Motor neuron (in vitro differentiated cells): ENCODE data around the gene CTAGE4. TPM values are rescaled to one million over a fixed set of nuclear protein-coding genes. Genes with fewer than 3 reads are reported as not detected.
A peak's percentile ranks its signal among the peaks of the same experiment; 100 is the strongest.
"Not testable (repeated sequence)": the region's sequence is repeated elsewhere in the genome, so short reads cannot be mapped to it uniquely, and the experiment has no call there.

Experiments
- ATAC-seq, 8 experiments: fragments of 200-7000 bp; cut with Tn5 transposase; replicated peaks in 6 of 8; 2 replicates each; pipeline ENCODE4 v1.8.0; 2021; ENCODE audit warnings: mild to moderate bottlenecking in 8 of 8, moderate library complexity in 8 of 8
- H3K27ac ChIP-seq, 2 donors: fragments of 250-450 bp; sonication (Bioruptor Pico); 2 replicates each; pipeline ENCODE4 v1.9.0; 2021; ENCODE audit warnings: antibody characterized with exemption in 2 of 2, mild to moderate bottlenecking in 2 of 2, moderate library complexity in 1 of 2
- H3K4me1 ChIP-seq, 2 donors: fragments of 250-450 bp; sonication (Bioruptor Pico); replicated peaks in 1 of 2; 2 replicates each; pipeline ENCODE4 v1.6.1; 2021; ENCODE audit warnings: antibody characterized with exemption in 2 of 2, mild to moderate bottlenecking in 2 of 2, moderate library complexity in 1 of 2
- H3K4me3 ChIP-seq, 5 donors: fragments of 250-450 bp; sonication (Bioruptor Pico); 2 replicates each; pipeline ENCODE4 v1.9.0; 2021; ENCODE audit warnings: antibody characterized with exemption in 5 of 5, mild to moderate bottlenecking in 5 of 5, moderate library complexity in 4 of 5
- WGBS, 10 experiments: fragments of 450-650 bp; shearing (Covaris generic); methylation state at CpG; one replicate each; pipeline ENCODE4 v1.0.0; 2022; 5-methylcytosine and 5-hydroxymethylcytosine counted together
- in situ Hi-C, 9 experiments: fragments of 400-800 bp; cut with MboI; loops; one replicate each; pipeline ENCODE4 v1.15.0; 2021; ENCODE audit warnings: low sequenced_read_pairs in 9 of 9, low pct_unique_long_range_greater_than_20kb in 2 of 9; ENCODE audit not compliant: unreplicated experiment in 9 of 9
- total RNA-seq, 8 experiments: library from RNA; unstranded; fragments of 300-600 nt; gene quantifications; 2 replicates each; pipeline versions ENCODE4 v1.2.3 to v1.2.4, GENCODE V29; 2022

Gene CTAGE4, protein sequence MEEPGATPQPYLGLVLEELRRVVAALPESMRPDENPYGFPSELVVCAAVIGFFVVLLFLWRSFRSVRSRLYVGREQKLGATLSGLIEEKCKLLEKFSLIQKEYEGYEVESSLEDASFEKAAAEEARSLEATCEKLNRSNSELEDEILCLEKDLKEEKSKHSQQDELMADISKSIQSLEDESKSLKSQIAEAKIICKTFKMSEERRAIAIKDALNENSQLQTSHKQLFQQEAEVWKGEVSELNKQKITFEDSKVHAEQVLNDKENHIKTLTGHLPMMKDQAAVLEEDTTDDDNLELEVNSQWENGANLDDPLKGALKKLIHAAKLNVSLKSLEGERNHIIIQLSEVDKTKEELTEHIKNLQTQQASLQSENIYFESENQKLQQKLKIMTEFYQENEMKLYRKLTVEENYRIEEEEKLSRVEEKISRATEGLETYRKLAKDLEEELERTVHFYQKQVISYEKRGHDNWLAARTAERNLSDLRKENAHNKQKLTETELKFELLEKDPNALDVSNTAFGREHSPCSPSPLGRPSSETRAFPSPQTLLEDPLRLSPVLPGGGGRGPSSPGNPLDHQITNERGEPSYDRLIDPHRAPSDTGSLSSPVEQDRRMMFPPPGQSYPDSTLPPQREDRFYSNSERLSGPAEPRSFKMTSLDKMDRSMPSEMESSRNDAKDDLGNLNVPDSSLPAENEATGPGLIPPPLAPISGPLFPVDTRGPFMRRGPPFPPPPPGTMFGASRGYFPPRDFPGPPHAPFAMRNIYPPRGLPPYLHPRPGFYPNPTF
- total RNA-seq = 1 to 10 TPM in 1 of 8 experiments, under 1 TPM in 4, not detected in 3; 0.18 to 1.2 (median 0.25) TPM

DNA sequence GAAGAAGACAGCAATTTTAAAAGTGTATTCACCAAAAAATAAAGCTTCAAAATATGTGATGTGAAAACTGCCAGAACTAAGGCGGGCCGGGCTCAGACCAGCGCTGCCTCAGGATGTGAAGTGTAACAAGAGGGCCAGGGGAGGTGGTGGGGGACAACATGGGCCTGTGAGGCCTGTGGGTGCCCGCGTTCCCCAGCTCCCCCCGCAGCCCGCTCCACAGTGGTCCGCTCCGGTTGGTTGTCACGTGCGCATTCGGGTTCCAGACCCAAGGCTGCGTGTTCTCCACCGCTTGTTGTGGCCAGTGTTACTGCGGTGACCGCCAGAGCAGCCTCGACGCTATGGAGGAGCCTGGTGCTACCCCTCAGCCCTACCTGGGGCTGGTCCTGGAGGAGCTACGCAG lies at the start of gene CTAGE4:
TSS of gene CTAGE4 (plus strand) at position 301 of the 400 bp plus-strand sequence. CDS start at position 339, 38 bp downstream.
- H3K4me3 ChIP-seq, H3K4me1 ChIP-seq, in situ Hi-C loops, ATAC-seq, H3K27ac ChIP-seq: not testable (repeated sequence)
- no CpG with 5 or more reads among the region's 19 CpGs for WGBS, 10 experiments

DNA sequence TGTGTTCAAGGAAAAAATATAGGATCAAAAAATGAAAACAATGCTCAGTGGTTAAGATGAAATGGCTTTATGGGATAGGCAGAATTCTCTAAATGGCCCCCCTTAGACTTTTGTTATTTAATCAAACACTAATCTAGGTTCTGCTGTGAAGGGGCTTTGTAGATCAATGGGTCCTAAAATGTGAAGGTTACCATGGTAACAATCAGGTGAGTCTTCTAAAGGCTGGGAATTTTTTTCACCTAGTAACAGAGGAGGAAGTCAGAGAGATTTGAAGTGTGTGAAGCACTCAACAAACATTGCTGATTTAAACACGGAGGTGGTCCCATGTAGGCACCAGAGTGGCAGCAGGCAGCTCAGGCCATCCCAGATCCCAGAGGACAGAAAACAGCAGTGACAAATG lies 49.1 kb upstream of the CTAGE4 start:
- in situ Hi-C loops = no loop called here
- ATAC-seq = no peak
- H3K4me3 ChIP-seq = no peak overlapping the region
- WGBS, 10 experiments = 0 to 100% (median 72%) methylated on average over 1 of the region's 1 CpG; no CpG with 5 or more reads in 2 of the 10 experiments
- H3K27ac ChIP-seq = no peak overlapping the region
- no peaks in the 10 kb centered on the region for H3K4me1 ChIP-seq

DNA sequence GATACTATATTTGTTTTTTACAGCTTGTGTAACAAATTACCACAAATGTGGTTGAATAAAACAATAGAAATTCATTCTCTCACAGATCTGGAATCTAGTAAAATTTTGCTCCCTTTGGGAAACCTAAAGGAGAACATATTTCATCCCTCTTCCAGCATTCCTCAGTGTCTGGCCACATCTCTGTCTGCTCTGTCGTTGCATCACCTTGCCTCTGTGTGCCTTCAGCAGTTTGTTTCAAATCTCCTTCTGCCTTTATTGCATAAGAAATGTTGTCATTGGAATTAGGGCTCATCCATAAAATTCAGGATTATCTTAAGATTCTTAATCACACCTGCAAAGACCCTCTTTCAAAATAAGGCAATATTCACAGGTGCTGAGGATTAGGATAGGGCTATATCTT lies 45.8 kb upstream of the CTAGE4 start:
- no peak for ATAC-seq
- WGBS, 10 experiments = 20 to 43% (median 25%) methylated on average over 1 of the region's 1 CpG; no CpG with 5 or more reads in 7 of the 10 experiments
- Histone ChIP-seq H3K27ac (no peak overlapping the region), H3K4me1 (no peaks in the 10 kb centered on the region), H3K4me3 (no peak overlapping the region)
- in situ Hi-C loops = no loop called here

DNA sequence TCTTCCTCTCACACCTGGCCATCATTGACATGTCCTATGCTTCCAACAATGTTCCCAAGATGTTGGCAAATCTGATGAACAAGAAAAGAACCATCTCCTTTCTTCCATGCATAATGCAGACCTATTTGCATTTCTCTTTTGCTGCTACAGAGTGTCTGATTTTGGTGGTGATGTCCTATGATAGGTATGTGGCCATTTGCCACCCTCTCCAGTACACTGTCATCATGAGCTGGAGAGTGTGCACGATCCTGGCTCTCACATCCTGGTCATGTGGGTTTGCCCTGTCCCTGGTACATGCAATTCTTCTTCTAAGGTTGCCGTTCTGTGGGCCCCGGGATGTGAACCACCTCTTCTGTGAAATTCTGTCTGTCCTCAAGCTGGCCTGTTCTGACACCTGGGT lies 41.1 kb upstream of the CTAGE4 start:
- in situ Hi-C loops = no loop called here
- H3K4me3 ChIP-seq = no peak overlapping the region
- peak in 1 of 8 experiments; percentile 80 for ATAC-seq
- H3K27ac ChIP-seq = no peak overlapping the region
- 0 to 100% (median 21%) methylated on average over 1 to 2 of the region's 3 CpGs; no CpG with 5 or more reads in 6 of the 10 experiments for WGBS, 10 experiments
- no peaks in the 10 kb centered on the region for H3K4me1 ChIP-seq

DNA sequence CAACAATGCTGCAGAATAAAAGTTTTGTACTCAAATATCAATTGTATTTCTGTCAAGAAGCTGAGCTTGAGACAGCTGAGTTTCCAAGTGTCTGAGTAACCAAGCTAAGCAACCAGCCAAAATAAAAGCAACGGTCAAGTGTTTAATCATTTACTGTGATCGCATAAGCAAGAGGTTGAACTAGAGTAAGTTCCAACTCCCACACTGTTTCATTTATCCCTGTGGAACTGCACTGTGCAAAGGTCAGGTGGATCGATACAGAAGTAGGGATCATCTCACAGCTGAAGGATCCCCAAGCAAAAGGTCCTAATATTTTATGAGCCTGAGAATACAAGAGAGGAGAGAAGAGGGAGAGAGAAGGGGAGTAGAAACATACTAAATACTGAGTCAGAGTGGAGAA lies 38.8 kb upstream of the CTAGE4 start:
- no peaks in the 10 kb centered on the region for H3K4me1 ChIP-seq
- ATAC-seq = no peak
- H3K27ac ChIP-seq = no peak overlapping the region
- in situ Hi-C loops = no loop called here
- H3K4me3 ChIP-seq = no peak overlapping the region
- 0 to 100% (median 79%) methylated on average over 1 to 3 of the region's 3 CpGs; no CpG with 5 or more reads in 1 of the 10 experiments for WGBS, 10 experiments

DNA sequence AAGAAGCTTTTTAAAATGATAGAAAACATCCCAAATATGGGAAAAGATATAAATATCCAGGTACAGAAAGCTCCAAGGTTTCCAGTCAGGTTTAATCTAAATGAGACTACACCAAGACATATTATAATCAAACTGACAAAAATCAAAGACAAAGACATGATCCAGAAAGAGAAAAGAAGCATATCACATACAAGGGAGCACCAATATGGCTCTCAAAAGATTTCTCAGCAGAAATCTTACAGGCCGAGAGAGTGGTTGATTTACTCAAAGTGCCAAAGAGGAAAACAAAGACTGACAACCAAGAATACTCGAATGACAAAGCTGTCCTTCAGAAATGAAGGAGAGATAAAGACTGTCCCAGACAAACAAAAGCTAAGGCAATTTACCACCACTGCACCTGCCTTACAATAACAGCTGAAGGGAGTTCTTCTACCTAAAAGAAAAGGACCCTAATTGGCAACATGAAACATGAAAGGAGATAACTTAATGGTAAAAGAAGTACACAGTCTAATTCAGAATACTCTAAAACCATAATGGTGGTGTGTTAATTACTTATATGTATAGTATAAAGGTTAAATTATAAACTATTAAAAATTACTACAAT lies 34.9 kb upstream of the CTAGE4 start:
- 17 to 73% (median 48%) methylated on average over 1 to 2 of the region's 2 CpGs; no CpG with 5 or more reads in 1 of the 10 experiments for WGBS, 10 experiments
- in situ Hi-C loops = no loop called here
- Histone ChIP-seq H3K4me1 (no peaks in the 10 kb centered on the region), H3K27ac (no peak overlapping the region), H3K4me3 (no peak overlapping the region)
- ATAC-seq = no peak

DNA sequence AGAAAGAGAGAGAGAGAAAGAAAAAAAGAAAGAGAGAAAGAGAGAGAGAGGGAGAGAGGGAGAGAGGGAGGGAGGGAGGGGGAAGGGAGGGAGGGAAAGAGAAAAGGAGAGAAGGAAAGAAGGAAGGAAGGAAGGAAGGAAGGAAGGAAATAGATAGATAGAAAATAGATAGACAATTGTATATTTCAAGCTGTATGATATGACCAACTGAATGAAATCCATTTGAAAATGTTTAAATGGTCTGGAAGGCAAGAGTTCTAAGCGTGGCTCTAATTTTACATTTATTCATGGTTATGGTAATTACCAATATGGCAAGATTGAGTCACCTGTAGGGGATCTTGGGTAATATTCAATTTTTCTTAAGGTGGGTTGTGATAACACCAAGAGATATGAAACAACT lies 24.4 kb upstream of the CTAGE4 start:
- Histone ChIP-seq H3K4me1 (no peaks in the 10 kb centered on the region), H3K4me3 (no peak overlapping the region), H3K27ac (no peak overlapping the region)
- peak in 1 of 8 experiments; percentile 38 for ATAC-seq
- in situ Hi-C loops = no loop called here
- WGBS, 10 experiments = 14 to 100% (median 83%) methylated on average over 1 of the region's 1 CpG; no CpG with 5 or more reads in 6 of the 10 experiments

DNA sequence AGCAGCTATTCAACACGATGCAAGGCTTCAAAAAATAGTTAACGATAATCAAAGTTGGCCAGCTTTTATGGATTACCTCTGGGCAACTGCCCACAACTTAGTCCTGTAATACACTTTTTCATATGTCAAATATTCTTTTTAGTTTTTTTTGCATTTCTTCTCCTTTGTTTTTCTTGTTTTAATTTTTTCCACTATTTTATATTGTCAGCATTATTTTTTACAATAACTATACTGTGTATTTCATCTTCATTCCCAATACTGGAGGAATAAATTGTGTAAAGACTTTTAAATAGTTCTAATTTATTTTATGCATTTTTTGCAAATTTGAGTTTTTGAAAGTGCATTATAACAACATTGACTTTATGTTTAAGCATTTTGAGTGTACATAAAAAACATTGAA lies 18.5 kb upstream of the CTAGE4 start:
- H3K4me3 ChIP-seq = no peak overlapping the region
- H3K27ac ChIP-seq = no peak overlapping the region
- H3K4me1 ChIP-seq = no peaks in the 10 kb centered on the region
- no peak for ATAC-seq
- 3 to 71% (median 55%) methylated on average over 1 to 2 of the region's 2 CpGs for WGBS, 10 experiments
- in situ Hi-C loops = no loop called here

DNA sequence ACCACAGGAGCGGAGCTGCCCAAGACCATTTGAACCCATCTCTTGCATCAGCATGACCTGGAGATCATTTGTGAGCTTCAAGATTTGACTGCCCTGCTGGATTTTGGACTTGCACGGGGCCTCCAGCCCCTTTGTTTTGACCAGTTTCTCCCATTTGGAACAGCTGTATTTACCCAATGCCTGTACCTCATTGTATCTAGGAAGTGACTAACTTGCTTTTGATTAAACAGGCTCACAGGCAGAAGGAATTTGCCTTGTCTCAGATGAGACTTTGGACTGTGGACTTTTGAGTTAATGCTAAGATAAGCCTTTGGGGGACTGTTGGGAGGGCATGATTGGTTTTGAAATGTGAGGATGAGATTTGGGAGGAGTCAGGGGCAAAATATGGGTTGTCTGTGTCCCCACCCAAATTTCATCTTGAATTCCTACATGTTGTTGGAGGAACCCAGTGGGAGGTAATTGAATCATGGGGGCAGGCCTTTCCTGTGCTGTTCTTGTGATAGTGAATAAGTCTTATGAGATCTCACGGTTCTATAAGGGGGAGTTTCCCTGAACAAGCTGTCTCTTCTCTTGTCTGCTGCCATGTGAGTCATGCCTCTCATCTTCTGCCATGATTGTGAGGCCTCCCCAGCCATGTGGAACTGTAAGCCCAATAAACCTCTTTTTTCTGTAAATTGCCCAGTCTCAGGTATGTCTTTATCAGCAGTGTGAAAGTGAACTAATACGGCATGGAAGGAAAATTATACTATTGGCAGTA lies 11.5 kb upstream of the CTAGE4 start:
- H3K27ac ChIP-seq, H3K4me3 ChIP-seq, H3K4me1 ChIP-seq, in situ Hi-C loops, ATAC-seq: not testable (repeated sequence)
- 25 to 100% (median 79%) methylated on average over 1 to 3 of the region's 4 CpGs; no CpG with 5 or more reads in 2 of the 10 experiments for WGBS, 10 experiments

DNA sequence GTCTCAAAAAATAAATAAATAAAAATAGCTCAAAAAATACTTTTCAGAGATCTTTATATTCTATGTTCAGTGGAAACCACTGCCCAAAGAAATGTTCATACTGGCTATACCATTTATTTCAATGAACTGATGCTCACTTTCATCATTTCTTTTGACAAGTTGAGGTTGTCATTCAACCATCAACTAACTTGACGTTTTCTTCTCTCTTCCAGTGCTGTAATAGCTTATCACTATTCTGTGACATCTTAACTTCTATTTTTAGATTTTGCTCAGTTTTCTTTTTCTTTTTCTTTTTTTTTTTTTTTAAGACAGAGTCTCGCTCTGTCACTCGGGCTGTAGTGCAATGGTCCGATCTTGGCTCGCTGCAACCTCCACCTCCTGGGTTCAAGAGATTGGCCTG lies 8.7 kb upstream of the CTAGE4 start:
- ATAC-seq = no peak
- H3K4me3 ChIP-seq = no peak overlapping the region
- no peaks in the 10 kb centered on the region for H3K4me1 ChIP-seq
- no peak overlapping the region for H3K27ac ChIP-seq
- in situ Hi-C loops = no loop called here
- 41 to 96% (median 82%) methylated on average over 2 to 5 of the region's 5 CpGs; no CpG with 5 or more reads in 1 of the 10 experiments for WGBS, 10 experiments

DNA sequence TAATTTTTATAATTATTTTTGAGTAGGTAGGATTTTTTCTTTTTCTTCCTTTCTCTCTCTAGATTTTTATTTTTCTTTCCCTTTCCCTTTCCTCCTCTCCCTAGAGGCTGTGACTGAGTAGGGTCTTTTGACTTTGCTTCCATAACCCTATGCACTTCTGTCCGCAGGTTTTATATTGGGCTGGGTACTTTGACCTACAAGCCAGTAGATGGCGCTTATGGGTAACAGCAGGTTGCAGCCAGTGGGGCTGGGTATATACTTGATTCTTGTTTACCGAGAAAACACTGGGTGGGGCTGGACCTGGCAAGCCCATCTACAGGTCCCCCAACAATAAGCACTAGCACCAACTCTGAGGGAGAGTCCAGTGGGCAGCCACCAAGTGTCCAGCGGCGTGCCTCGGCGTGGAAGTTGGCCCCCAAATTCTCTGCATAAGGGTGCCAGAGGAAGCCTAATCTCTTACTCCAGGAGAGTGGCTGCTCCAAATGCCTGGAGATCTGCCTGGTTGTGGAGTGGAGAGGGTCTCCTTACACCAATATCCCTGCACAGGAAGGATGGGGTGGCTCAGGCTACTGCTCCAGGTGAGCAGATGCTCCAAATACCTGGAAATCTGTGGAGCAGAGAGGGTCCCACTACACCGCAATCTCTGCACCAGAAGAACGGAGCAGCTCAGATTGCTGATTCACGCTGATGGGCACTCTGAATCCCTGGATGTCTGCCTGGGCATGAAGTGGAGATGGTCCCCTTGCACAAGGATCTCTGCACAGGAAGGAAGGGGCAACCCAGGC lies 4.7 kb upstream of the CTAGE4 start:
- in situ Hi-C loops = not testable (repeated sequence)

DNA sequence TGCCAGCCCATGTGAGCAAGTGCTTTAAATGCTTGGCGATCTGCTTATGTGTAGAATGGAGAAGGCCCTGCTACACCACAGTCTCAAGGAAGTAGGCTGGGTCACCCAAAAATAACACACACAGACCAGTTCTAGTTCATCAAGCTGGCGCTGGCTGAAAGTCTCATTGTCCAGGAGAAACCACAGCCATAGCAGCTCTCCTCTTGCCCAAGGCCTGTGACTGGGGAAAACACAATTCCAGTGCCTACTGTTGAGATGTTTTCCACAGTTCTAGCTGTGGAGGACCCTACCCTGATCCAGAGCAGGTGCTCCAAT lies 4.1 kb upstream of the CTAGE4 start:
- no CpG with 5 or more reads among the region's 2 CpGs for WGBS, 10 experiments
- ATAC-seq, H3K4me3 ChIP-seq, H3K27ac ChIP-seq, H3K4me1 ChIP-seq, in situ Hi-C loops: not testable (repeated sequence)

More for the DNA sequence above, 4.7 kb upstream of the CTAGE4 start:
- WGBS, 10 experiments = 0 to 80% (median 7%) methylated on average over 1 to 2 of the region's 10 CpGs; no CpG with 5 or more reads in 5 of the 10 experiments
- peak in 4 of 8 experiments; percentile 28 to 90 (median 82) for ATAC-seq
- not testable (repeated sequence) for H3K27ac ChIP-seq, H3K4me1 ChIP-seq, H3K4me3 ChIP-seq
